NCI-H2196 treated with DMSO at 0.1 percent for 48 hours (cell line): ENCODE data around the gene RBMX.
"Not testable (repeated sequence)": the region's sequence is repeated elsewhere in the genome, so short reads cannot be mapped to it uniquely, and the experiment has no call there.

Source experiments
- DNase-seq: peaks from one replicate; lab custom pipeline; 2025; ENCODE audit not compliant: unreplicated experiment; lab: John Stamatoyannopoulos, UW

Gene RBMX

DNA sequence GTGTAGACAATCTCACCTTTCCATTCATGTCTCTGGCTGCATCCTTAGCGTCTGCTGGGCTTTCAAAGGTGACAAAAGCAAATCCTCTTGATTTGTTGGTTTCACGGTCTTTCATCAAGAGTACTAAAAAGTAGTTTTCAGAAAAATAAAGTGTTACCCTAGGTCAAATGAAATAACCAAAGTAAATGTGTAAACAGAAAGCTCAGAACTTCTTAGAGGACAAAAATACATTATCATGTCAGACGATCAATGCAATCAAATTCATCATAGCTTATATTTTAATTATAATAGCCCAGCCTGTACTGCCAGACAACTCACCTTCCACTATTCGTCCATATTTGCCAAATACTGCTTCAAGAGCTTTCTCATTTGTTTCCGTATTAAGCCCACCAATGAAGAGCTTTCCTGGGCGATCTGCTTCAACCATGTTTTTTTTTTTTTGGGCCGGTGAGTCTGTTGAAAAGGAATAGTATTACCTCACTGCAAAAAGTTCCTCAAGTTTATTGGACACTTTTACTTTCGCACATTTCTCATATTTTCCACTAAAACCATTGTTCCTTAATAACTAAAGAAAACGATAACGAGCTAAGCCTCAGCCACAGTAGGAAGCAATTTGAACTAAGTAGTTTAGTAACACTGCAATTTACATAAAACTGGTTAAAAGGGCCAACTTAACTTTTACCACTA, 1.4 kb downstream of the RBMX start:
- DNase-seq: no peak

DNA sequence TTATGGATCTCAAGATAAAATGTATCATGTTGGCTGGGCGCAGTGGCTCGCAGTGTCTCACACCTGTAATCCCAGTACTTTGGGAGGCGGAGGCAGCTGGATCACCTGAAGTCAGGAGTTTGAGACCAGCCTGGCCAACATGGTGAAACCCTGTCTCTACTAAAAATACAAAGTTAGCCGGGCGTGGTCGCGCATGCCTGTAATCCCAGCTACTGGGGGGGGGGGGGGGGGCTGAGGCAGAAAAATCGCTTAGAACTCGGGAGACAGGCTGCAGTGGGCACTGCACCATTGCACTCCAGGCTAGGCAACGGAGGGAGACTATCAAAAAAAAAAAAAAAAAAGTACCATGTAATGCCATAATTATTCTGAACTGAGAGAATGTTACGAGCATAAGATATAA, 2.1 kb downstream of the RBMX start:
- DNase-seq: no peak

DNA sequence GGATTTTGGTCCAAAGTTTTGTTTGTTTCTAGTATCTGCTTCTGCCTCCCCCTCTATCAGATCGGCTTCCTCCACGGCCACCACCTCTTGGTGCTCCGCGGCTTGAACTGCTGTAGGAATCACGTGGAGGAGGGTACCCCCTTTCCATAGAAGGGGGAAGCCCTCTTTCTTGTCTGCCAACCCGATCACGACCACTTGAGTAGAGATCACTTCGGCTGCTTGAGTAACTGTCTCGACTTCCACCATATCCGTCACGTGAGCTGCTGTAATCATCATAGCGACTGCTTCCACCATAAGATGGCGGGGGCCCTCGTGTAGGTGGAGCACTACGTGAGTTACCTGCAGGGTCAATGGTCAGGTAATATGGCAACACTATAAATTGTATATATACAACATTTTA, 6.4 kb downstream of the RBMX start:
- not testable (repeated sequence) for DNase-seq

DNA sequence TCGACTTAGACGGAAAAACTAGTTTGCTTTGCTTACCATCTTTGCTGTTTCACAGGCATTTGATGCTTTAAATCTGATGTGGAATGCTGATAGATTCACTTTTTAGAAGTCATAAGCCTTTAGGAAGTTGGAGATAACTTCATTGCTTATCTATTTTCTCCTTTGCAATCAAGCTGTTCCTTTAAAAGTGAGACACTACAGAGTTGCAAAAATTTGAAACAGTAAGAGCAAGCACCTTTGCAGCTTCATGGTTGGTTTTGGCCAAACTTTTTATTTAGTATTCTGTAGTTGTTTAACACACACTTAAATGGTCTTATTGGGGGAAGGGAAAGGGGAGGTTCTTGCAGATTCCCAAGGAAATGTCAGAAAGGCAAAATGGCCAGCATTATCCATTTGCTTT, 7.3 kb downstream of the RBMX start:
- not testable (repeated sequence) for DNase-seq

DNA sequence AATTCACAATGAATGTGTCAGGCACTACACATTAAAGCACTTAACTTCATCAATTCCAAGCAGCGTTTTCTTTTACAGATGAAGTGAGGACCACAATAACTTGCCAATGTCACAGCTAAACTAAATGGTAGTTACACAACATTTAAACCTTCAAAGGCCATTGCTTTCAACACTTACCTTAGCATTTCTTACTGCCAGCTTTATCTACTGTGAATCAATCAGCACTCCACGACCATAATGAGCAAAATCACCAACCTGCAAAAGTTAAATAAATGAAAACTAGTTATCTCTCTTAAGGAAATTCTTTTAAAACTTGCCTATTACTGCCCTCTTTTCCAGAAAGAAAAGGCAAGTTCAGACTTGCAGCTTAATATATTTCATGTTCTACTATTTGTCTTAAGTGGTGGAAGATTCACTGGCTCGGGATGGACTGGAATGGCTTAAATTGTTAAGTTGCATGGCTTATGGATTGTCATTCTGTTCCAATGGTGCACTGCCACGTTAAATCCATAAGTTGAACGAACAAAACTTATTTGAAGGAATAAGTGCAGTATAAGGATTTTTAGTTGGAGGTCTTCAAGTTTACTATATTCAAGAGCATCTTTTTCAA, 8.3 kb downstream of the RBMX start:
- DNase-seq: no peak

DNA sequence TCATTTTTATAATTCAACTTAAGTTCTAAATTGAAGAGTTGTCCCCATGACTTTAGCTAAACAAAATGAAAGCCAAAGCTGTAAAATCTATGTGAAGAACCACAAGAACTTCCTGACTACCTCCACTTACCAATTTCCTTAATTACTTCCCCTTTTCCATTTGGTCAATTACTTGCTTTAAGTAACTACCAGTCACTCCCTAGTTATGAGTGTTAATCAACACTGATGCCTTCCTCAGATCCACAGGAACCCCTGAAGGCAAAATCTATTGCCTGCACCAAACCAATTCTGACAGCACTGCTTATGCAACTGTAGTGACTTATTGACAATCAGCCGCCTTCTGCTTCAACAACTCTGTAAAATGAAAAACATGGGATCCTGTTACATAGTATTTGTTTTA, 10.5 kb downstream of the RBMX start:
- DNase-seq: no peak

DNA sequence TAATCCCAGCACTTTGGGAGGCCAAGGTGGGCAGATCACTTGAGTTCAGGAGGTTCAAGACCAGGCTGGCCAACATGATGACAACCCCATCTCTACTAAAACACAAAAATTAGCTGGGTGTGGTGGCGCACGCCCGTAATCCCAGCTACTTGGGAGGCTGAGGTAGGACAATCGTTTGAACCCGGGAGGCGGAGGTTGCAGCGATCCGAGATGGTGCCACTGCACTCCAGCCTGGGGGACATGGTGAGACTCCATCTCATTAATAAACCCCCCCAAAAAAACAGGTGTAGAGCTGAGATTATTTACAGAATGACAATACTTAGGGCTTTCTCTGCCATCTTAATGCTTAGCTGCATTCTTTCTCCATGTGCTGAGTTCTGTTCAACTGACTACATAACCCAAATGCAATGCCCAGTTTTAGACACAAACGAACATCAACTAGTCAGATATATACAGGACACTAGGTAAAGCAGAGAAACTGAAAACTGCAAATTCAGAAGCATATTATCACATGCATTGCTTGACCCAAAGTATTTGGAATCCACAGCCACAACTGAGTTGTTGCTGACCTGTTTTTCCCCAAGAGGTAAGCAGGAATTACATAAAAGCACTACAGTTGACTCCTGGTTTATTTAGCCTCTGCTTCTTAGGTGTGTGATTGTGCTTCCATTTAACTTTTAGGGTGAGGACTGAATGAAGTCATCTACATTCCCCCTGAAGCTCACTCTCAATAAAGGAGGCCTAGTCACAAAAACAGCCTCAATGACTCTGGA, 12.1 kb downstream of the RBMX start:
- no peak for DNase-seq

DNA sequence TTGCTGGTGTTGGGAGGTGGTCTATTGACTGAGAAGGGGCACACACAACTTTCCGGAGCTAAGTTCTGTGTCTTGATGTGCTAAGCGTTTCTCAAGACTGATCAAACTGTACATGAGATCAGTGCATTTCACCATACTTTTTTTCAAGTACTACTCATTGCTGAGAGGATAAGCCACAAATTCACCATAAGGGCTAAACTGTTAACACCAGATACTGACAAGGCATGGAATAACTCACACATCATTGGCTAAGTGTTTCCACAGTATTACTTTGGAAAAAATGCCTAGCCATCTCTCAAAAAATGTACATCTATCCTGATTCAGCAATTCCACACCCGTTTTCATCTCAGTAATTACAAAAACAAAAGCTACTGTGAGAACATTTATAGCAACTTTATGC, 13.0 kb downstream of the RBMX start:
- DNase-seq: no peak

DNA sequence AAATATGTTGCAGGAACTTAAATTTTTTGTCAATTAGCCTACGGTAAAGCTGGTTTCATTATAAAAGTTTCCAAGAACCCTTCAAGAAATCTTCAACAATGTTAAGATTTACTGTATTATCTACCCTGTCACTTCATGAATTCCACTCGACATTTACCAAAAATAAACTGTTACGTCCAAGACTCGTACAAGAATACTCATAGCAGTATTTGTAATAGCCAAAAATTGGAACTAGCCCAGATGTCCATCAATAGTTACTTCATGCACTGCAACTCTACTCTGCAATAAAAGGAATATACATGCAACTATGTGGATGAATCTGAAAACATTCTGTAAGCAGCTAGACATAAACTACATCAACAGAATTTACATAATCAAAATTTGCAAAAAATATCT, 13.4 kb downstream of the RBMX start:
- no peak for DNase-seq

DNA sequence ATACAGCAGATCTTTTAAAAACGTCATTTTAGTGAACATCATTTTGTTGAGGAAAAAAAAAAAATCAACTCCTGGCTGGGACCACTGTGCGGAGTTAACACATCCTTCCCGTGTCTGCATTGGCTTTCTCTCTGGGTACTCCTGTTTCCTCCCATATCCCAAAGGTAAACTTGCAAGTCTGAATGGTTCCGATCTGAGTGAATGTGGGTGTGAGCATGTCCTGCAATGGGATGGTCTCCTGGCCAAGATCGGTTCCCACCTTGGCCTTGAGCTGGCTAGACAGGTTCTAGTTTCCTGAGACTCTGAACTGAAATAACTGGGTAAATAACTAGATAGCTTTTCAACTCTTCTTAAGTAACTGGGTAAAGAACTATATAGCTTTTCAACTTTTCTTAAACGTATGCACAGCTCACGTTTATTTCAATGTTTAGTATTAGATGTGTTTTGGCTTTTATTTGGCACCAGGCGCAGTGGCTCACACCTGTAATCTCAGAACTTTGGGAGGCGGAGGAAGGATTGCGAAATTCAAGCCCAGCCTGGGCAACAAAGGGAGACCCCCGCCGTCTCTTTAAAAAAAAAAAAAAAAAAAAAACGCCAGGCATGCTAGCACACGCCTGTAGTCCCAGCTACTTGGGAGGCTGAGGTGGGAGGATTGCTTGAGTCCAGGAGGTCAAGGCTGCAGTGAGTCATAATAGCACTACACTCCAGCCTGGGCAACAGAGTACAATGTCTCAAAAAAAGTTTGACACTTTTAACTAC, 14.0 kb downstream of the RBMX start:
- DNase-seq: no peak

DNA sequence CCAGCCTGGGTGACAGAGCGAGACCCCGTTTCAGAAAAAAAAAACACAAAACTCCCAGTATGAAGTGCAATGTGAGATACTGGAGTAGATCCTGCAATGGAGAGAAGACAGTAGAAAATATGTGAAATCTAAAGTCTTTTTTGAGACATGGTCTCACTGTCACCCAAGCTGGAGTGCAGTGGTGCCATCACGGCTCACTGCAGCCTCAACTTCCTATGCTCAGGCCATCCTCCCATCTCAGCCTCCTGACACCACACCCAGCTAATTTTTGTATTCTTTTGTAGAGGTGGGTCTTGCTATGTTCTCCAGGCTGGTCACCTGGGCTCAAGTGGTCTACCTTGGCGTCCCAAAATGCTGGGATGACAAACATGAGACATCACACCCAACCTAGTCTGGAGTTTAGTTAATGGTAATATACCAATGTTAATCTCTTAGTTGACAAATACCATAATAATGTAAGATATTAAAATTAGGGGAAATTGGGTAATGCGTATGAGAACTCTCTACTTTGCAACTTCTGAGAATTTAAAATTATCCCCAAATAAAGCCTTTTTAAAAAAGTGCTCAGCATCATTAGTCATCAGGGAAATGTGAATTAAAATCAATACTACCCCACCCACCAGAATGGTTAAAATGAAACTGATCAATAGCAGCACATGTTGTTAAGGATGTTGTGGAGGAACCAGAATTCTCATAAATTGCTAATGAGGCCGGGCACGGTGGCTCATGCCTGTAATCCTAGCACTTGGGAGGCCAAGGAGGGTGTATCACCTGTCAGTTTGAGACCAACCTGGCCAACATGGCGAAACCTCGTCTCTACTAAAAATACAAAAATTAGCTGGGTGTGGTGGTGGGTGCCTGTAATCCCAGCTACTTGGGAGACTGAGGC, 15.0 kb downstream of the RBMX start:
- no peak for DNase-seq

DNA sequence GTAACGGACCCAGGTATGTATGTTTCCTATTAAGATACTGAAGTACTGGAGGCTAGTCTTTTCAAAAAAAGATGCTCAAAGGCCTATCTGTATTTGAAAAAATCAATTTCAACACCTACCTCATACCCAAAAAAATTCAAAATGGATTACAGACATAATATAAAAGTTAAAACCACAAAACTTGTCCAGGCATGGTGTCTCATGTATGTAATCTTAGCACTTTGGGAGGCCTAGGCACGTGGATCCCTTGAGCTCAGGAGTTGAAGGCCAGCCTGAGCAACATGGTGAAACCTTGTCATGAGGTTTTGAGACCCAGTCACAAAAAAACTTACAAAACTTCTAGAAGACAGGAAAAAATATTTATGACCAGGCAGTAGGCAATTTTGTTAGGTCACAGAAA, 16.7 kb downstream of the RBMX start:
- DNase-seq: no peak

DNA sequence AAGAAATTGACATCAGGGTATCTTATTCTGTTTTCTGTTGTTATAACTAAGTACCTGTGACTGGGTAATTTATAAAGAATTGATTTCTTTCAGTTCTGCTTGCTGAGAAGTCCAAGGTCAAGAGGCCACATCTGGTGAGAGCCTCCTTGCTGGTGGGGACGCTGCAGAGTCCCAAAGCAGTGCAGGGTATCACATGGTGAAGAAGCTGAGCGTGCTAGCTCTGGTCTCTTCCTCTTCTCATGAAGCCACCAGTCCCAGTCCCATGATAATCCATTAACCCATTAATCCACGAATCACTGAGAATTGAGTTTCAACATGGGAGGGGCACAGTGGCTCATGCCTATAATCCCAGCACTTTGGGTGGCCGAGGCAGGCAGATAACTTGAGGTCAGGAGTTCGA, 18.0 kb downstream of the RBMX start:
- DNase-seq: no peak

DNA sequence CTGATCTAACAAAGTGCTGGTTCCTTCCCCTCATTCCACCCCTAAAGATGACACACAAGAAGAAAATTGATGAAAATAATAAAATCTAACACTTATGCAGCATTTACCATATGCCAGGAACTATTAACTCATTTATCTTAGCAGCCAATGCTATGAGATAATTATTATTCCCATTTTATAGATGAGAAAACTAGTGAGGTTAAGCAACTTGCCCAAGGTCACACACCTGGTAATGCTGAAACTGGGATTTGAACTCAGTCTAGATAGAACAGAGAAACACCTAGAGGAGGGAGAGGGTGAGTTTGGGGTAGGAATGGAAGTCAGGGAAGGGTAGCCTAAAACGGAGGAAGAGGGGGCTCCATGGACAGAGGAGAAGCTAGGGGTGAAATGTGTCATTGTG, 18.6 kb downstream of the RBMX start:
- DNase-seq: no peak

DNA sequence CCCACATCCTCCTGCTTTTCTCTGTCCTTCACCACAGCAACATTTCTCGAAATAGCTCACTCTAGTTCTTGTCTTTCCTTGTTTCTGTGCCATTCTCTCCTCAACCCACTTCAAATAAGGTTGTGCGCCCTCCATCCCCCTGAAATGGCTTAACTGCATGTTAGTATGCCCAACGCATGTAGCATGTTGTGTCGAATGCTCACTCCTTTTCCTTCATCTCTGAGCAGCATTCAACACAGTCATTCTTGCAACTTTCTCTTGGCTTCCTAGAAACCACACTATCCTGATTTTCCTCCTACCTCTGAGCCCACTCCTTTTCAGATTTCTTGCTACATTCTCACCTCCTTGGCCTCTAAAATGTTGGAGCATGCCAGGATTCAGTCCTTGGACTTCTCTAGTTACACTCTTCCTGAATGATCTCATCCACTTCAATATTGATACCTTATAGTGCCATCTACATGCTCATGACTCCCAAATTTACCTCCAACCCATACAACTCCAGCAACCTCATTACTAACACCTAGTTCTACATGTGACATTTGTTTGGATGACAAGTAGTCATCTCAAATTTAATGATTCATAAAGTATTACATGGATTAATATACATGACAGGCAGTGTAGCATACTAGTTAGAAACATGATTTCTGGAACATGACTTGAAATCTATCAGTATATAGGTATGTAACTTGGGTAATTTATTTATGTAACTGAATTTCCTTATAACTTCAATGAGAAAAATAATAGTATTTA, 22.3 kb downstream of the RBMX start:
- no peak for DNase-seq

DNA sequence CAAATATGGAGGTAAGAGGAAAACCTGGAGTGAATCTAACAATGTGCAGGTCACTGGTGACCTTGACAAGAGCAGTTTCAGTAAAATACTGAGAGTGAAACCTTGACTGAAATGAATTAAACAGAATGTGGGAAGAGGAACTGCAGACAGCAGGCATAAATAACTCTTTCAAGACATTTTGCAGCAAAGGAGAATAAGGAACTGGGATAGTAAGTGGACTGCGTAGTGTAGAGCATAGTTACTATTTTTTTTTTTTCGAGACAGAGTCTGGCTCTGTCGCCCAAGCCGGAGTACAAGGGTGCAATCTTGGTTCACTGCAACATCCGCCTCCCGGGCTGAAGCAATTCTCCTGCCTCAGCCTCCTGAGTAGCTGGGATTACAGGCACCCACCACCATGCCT, 24.0 kb downstream of the RBMX start:
- DNase-seq: no peak

DNA sequence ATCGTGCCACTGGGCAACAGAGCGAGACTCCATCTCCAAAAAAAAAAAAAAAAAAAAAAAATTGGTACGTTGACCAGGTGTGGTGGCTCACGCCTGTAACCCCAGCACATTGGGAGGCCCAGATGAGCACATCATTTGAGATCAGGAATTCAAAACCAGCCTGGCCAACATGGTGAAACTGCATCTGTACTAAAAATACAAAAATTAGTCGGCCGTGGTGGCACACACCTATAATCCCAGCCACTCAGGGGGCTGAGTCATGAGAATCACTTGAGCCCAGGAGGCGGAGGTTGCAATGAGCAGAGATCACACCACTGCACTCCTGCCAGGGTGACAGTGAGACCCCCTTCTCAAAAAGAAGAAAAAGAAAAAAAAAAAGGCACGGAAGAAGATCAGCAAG, 24.5 kb downstream of the RBMX start:
- no peak for DNase-seq

DNA sequence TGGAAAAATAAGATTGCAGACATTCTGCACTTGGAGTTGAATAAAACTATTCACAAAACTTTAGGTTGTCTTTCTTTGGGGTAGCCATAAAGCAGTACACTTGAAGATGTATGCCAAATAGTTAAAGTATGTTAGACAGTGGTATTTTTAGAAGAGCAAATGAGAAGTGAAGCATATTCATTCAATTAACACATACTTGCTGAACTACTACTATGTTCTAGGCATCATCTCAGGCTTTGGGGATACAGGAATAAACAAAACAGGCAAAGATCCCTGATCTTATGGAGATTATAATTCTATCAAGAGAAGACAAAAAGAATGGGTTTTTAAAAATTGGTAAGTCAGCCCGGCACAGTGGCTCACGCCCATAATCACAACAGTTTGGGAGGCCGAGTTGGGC, 29.0 kb downstream of the RBMX start:
- no peak for DNase-seq

DNA sequence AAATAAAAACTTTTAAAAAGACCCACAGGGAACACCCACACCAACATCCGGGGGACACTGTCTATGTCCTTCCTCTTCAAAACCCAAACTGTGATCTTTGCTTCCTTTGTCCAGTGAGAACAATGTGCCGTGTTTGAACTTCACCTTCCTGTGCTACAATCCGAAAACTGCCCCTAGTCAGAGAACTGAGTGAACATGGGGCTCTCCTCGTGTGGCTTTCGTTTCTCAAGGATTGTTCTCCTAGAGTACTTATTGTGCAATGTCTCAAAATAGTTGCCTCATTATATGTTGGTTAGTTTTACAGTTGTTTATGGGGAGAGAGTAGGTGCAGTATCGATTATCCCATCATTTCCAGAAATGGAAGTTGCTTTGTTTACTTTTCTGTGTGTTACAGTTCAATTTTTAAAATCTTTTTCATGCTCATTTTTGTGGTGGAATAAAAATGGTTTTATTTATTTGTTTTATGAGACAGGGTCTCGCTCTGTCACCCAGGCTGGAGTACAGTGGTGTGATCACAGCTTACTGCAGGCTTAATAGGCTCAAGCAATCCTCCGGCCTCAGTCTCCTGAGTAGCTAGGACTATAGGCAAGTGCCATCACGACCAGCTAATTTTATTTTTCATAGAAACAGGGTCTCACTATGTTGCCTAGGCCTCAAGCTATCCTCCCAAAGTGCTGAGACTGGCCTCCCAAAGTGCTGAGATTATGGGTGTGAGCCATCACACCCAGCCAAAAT, 29.9 kb downstream of the RBMX start:
- no peak for DNase-seq
